GM18907 (cell line): ENCODE data around the gene WWP2.
"Not testable (repeated sequence)": the region's sequence is repeated elsewhere in the genome, so short reads cannot be mapped to it uniquely, and the experiment has no call there.

Experiments used
- ATAC-seq: cut with Tn5 transposase; IDR thresholded peaks from one replicate; pipeline ENCODE4 v1.9.1; 2021; ENCODE audit warnings: mild to moderate bottlenecking, moderate library complexity; ENCODE audit not compliant: unreplicated experiment

Gene WWP2

DNA sequence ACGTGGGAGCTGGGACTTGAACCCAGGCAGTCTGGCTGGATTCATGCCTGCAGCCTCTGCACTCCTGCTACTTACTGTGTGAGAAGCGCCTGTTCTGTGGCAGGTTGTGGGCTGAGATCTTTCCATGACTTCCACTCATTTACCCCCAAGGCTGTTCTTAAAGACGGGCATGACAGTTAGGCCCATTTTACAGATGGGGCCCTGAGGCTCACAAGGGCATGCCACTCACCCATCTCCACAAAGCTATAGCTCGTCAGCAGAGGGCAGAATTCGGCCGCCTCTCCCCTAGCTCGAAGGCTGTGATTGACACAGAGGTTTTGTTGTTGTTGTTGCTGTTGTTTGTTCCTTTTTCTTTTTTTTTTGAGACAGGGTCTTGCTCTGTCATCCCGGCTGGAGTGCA is 210.8 kb downstream of the WWP2 start:
- ATAC-seq: not testable (repeated sequence)

DNA sequence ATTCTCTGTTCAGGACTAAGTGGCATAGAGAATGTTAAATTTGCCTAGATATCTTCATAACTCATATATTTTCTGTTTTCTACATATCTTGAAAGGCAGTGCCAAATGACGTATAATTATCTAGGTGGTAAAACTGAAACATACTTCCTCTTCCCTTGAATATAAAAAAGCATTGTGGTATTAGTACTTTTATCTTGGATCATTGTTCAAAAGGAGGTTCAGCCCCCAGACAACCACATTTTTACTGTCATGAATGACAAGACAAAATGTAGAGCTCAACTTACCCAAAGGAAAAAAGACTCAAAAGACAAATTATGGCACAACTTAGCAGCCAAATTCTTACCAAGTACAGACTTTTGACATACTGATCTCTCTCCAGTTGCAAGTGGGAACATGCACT is 223.1 kb downstream of the WWP2 start:
- not testable (repeated sequence) for ATAC-seq
